Stimulated activated naive CD8-positive, alpha-beta T cell treated with anti-CD3 and anti-CD28 coated beads, Interleukin-15, amount 100 ng/mL, for 72 hours (primary cell): Measurements from ENCODE around the gene CAVIN2.

ENCODE experiments used
- ATAC-seq: fragments of 150-1000 bp; cut with Tn5 transposase; 2 replicates; pipeline ENCODE4 v1.10.0; 2021; ENCODE audit warnings: mild to moderate bottlenecking, moderate library complexity
- DNase-seq, 2 donors: peaks; one replicate each; pipeline ENCODE4 v3.0.0; 2021 to 2022
- H3K27ac Mint-ChIP-seq, 2 donors: one replicate each; pipeline ENCODE4 v1.8.0; 2022; ENCODE audit warnings: mild to moderate bottlenecking in 2 of 2, mixed read lengths in 2 of 2, moderate library complexity in 2 of 2
- H3K27me3 Mint-ChIP-seq: one replicate; pipeline ENCODE4 v1.8.0; 2022; ENCODE audit warnings: mixed read lengths
- H3K4me1 Mint-ChIP-seq: one replicate; pipeline ENCODE4 v1.8.0; 2022; ENCODE audit warnings: mild to moderate bottlenecking, mixed read lengths
- H3K4me3 Mint-ChIP-seq, 2 donors: one replicate each; pipeline ENCODE4 v1.8.0; 2022; ENCODE audit warnings: mild to moderate bottlenecking in 2 of 2, mixed read lengths in 2 of 2, moderate library complexity in 1 of 2
- H3K9me3 Mint-ChIP-seq, 2 donors: one replicate each; pipeline ENCODE4 v1.8.0; 2022; ENCODE audit warnings: mixed read lengths in 2 of 2

Gene CAVIN2

DNA sequence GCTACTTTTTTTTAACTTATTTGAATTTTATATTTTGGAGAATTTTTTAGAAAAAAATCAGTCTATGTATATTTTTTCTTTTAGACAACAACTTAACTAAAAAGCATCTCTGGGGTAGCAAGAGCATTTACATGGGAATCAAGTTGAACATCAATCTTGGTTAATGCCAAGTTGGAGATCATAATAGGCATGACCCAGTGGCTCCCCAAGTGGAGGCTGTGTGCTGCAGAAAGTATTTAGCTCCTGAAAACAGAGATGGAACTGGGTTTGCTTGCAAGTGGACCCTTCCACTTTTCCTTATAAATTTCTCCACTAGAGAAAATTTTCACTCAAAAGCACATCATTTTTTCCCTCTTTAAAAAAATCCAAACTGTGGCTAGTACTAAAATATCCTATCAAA is 23.9 kb upstream of the CAVIN2 start:
- Mint-ChIP-seq H3K4me3 (no peak overlapping the region), H3K9me3 (no peaks in the 10 kb centered on the region), H3K27ac (no peak overlapping the region), H3K4me1 (no peaks in the 10 kb centered on the region), H3K27me3 (peaks cover 8% of the 10 kb centered on the region)
- DNase-seq = no peak
- ATAC-seq = no peak

DNA sequence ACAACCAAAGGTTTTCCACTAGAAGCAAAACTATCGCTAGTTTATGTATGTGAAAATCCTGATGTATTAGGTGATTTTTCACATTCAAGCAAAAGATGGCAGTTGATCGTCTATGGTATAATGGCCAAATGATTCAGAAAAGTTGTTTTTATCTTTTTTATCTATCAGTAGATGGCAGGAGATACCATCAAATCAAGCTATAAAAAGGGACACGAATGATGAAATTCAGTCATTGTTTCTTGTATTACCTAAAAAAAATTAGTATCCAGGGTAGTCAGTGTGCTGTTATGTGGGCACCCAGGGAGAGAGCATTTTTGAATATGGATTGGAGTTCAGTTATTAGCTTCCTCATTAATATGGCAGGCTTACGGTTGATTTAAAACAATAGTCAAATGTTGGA is 22.9 kb upstream of the CAVIN2 start:
- Mint-ChIP-seq H3K4me1 (no peaks in the 10 kb centered on the region), H3K4me3 (no peak overlapping the region), H3K27me3 (peaks cover 16% of the 10 kb centered on the region), H3K27ac (no peak overlapping the region), H3K9me3 (no peaks in the 10 kb centered on the region)
- no peak for DNase-seq
- no peak for ATAC-seq

DNA sequence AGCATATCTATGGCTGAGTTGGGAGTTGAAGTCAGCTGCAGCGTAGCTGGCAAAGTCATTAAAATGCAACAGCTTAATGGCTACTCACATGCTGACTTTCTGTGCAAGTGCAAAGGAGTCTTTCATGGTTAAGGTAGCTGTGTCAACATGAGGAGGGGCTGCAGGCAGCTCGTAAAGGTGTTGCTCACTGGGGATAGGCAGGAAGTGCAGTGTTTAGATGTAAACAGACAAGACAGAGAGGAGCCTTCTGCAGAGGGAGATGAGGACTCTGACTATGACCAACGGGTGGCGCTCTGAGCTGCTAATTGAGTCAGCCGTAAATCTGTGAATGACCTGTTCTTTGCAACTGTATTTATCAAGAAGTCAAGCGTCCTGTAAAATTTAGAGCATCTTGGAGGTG is 22.3 kb upstream of the CAVIN2 start:
- Mint-ChIP-seq H3K9me3 (no peaks in the 10 kb centered on the region), H3K4me1 (no peaks in the 10 kb centered on the region), H3K4me3 (no peak overlapping the region), H3K27me3 (peaks cover 21% of the 10 kb centered on the region), H3K27ac (no peak overlapping the region)
- ATAC-seq (no peak), DNase-seq (no peak)

DNA sequence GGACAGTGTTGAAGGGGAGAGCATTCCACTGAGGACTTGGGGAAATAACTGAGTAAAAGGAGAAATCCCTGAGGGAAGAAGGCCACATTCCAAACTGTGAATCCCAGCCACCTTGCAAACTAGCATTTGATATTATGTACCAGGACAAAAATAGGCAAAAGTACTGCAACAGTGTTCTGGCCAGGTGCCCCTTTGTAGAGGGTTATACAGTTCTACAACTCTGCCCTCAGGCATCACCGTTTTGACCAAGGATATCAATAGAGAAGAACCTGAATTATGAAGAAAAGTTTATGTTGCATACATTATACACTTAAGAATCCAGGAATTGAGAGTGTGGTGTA is 20.6 kb upstream of the CAVIN2 start:
- no peak overlapping the region for H3K27ac Mint-ChIP-seq
- H3K4me1 Mint-ChIP-seq = no peaks in the 10 kb centered on the region
- H3K27me3 Mint-ChIP-seq = peaks cover 21% of the 10 kb centered on the region
- ATAC-seq = no peak
- DNase-seq = no peak
- no peaks in the 10 kb centered on the region for H3K9me3 Mint-ChIP-seq
- no peak overlapping the region for H3K4me3 Mint-ChIP-seq

DNA sequence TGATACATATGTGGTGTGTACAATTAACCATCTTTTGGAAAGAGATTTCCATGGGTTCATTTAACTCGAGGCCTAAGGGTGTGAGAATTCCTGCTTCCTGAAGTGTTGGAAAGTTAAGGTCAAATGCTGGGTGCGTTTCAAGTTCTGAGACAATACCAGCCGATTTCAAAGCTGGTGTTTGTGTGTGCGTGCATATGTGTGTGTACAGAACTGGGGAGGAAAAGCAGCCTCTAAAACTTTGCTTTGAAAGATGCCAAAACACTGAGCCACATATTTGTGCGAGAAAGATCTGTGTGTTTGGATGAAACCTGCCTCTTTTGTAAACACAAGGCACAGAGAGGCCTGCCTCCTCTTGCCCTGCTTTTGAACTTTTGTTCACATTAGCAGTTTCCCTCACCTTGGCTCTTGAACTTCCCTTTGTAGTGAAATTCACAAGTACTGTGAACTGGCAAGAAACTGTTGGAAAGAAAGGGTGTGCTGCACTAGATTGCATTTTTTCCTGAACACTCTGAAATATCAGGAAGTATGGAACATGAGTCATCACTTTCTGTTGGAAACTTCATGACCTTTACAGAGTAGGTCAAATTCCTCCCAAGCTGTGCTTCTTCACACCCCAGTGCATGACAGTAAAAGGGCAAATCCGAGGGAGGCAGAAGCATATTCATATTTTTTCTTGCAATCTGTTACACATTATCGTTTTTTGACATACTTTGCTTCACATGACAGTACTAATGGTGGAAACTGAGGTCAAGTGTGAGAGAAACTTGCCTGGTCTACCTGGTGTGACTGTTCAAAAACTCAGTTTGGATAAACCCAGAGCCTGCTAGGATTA is 20.0 kb upstream of the CAVIN2 start:
- Mint-ChIP-seq H3K27me3 (peaks cover 21% of the 10 kb centered on the region), H3K9me3 (no peaks in the 10 kb centered on the region), H3K27ac (no peak overlapping the region), H3K4me3 (no peak overlapping the region), H3K4me1 (no peaks in the 10 kb centered on the region)
- DNase-seq (no peak), ATAC-seq (no peak)

DNA sequence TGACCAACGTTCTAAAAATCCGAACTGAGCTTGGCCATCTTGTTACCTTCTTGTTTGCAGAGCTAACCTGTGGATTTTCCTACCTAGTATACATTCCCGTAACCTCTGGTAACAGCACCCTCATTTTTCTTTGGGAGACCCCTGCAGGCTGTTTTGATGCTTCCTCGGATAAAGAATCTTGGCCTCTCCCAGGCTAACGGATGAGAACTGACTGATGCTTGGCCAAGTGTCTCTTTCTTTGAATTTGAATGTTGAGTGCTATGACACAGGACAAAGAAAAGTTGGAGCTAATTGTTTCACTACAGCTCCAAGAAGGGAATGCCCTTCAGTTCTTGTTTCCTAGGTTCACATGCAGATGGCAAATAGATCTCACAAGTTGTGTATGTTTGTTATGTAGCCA is 19.3 kb upstream of the CAVIN2 start:
- Mint-ChIP-seq H3K4me1 (no peaks in the 10 kb centered on the region), H3K27me3 (peaks cover 21% of the 10 kb centered on the region), H3K9me3 (no peaks in the 10 kb centered on the region), H3K27ac (no peak overlapping the region), H3K4me3 (no peak overlapping the region)
- DNase-seq (no peak), ATAC-seq (no peak)

DNA sequence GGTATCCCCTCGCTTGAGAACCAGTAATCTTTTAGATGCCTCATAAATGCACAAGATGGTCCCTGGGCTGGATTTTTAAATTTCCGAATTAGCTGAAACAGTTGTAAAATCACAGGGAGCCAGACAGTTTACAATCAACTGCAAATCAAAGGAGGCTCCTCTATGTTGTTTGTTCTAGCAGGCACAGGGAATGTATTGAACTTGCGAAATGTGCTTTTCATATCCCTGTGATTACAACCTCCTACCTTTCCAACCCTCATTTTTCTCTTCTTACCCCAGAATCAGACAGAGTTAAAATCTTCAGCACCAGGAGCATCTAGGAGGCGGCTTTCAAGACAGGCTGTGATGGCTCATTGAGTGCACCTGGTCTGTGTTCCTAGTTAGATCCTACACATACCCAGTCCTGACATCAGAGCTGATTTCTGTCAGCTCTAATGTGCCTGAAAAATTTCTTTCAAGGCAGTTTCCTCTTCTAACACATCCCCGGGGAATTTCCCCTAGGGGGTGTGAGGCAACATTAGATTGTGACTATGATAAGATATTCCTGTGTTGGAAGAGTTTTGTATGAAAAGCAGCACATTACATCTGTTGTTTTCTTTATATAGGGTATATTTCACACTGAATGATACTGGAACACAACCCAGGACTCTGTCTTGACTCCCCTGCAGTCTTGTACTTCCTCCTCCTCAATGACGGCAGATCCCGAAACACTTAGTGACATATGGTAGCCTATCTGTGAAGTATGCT is 17.9 kb upstream of the CAVIN2 start:
- DNase-seq (no peak), ATAC-seq (no peak)
- Mint-ChIP-seq H3K27me3 (peaks cover 21% of the 10 kb centered on the region), H3K4me3 (no peak overlapping the region), H3K4me1 (no peaks in the 10 kb centered on the region), H3K9me3 (no peaks in the 10 kb centered on the region), H3K27ac (no peak overlapping the region)

DNA sequence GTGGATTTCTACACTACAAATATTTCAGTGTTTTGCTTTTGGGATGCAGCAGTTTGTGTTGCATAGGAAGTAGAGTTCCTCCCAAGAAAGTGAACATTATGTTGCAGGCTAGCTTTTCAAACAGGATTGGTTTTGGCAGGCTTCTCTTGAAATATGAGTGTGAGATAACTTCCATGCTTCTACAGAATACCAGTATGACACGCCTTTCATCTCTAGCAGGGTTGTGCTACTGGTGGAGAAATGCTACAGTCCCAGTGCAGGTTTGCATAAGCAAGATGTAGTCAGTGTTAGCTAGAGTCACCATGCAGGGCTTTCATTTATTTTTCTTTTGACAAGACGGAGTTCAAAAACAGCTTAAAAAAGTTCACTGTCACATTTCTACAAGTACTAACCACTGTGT is 17.1 kb upstream of the CAVIN2 start:
- no peaks in the 10 kb centered on the region for H3K9me3 Mint-ChIP-seq
- H3K4me1 Mint-ChIP-seq = no peaks in the 10 kb centered on the region
- no peak overlapping the region for H3K4me3 Mint-ChIP-seq
- DNase-seq = no peak
- H3K27me3 Mint-ChIP-seq = peaks cover 21% of the 10 kb centered on the region
- no peak overlapping the region for H3K27ac Mint-ChIP-seq
- ATAC-seq = no peak

DNA sequence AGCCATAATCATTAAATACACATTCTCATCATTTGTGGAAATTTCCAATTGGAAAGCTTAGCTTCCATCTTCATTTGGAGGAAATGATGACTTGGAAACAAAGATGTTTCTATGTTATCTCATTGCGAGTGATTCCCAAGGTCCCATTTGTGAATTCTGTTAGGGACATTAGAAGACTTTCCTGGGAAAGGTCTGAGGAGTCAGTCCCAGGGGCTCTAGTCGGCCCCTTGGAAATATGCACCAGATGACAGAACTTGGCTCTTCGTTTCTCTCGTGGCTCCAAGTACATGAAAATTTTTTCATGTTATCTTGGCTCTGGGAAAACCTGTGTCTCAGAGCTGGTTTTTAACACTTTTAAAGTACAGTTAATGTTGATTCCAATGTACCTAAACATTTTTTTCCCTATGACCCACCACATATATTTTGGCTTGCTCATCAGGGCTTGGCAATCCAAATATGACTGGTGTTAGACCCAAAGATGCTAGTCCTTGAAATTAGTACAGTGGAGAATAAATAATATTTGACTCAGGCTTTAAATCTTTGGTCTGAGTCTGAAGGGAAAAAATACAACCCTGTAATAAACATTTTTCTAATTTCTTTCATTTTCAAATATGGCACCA is 15.4 kb upstream of the CAVIN2 start:
- no peak for ATAC-seq
- DNase-seq = no peak
- Mint-ChIP-seq H3K9me3 (no peaks in the 10 kb centered on the region), H3K4me3 (no peak overlapping the region), H3K27me3 (peaks cover 21% of the 10 kb centered on the region), H3K27ac (no peak overlapping the region), H3K4me1 (no peaks in the 10 kb centered on the region)

DNA sequence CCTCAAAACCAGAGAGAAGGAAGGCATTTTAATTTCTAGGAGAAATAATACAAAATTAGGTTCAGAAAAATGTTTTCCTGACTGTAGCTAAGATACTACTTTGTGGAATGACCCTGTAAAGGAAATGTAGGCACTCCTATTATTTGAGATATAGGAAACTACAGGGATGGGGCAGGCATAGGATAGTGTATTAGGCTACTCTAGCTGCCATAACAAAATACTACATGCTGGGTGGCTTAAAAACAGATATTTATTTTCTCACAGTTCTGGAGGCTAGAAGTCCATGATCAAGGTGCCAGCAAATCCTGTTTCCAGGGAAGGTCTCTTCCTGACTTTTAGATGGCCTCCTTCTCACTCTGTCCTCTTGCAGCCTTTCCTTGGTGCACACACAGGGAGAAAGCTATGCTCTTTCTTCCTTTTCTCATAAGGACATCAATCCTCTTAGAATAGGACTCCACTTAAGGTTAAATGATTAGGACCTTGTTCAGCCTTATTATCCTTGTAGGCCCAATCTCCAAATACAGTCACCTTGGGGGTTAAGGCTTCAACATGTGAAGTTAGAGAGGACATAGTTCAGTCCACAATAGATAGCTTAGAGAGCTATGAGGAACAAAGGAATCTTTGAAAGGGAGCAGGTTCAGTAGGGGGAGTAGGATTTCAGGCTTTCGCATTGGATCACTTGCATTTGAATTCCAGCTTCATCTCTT is 14.0 kb upstream of the CAVIN2 start:
- H3K4me1 Mint-ChIP-seq = no peaks in the 10 kb centered on the region
- H3K27me3 Mint-ChIP-seq = peaks cover 13% of the 10 kb centered on the region
- ATAC-seq (no peak), DNase-seq (no peak)
- H3K4me3 Mint-ChIP-seq = no peak overlapping the region
- no peaks in the 10 kb centered on the region for H3K9me3 Mint-ChIP-seq
- H3K27ac Mint-ChIP-seq = no peak overlapping the region

DNA sequence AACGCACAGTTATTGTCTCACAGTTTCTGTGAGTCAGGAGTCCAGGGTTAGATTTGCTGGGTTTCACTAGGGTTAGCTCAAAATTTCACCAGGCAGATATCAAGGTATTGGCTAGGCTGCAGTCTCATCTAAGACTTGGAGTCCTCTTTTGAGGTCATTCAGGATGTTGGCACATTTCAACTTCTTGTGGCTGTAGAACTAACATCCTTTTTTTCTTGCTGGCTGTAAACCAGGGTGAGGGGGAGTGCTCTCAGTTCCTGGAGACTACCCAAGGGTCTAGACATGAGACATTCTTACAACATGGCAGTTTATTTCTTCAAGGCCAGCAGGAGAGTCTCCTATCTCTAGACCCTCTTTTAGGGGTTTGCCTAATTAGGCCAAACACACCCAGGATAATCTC is 12.8 kb upstream of the CAVIN2 start:
- DNase-seq (no peak), ATAC-seq (no peak)
- peaks cover 3% of the 10 kb centered on the region for H3K27me3 Mint-ChIP-seq
- H3K27ac Mint-ChIP-seq = no peak overlapping the region
- no peaks in the 10 kb centered on the region for H3K4me1 Mint-ChIP-seq
- no peaks in the 10 kb centered on the region for H3K9me3 Mint-ChIP-seq
- no peak overlapping the region for H3K4me3 Mint-ChIP-seq

DNA sequence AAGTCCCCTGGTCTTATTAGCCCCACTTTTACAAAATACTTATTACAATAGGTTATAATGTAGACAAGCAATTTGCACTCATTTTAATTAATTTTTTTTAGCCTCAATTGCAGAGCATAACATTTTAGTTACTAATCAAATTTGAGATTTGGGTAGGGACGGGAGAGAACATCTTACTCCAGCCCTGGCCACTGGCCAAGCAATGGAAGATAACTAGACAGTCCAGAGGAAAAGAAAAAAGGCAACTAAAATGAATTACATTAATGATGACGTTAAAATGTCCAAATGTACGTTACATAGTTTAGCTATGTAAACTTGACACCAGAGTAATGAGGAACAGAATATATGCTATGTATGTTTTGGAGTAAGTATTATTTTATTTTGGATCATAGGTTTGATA is 11.0 kb upstream of the CAVIN2 start:
- ATAC-seq (no peak), DNase-seq (no peak)
- Mint-ChIP-seq H3K4me1 (no peaks in the 10 kb centered on the region), H3K9me3 (no peaks in the 10 kb centered on the region), H3K4me3 (no peak overlapping the region), H3K27ac (peak overlapping the region in 1 of 2 donors; percentile 28), H3K27me3 (no peaks in the 10 kb centered on the region)

DNA sequence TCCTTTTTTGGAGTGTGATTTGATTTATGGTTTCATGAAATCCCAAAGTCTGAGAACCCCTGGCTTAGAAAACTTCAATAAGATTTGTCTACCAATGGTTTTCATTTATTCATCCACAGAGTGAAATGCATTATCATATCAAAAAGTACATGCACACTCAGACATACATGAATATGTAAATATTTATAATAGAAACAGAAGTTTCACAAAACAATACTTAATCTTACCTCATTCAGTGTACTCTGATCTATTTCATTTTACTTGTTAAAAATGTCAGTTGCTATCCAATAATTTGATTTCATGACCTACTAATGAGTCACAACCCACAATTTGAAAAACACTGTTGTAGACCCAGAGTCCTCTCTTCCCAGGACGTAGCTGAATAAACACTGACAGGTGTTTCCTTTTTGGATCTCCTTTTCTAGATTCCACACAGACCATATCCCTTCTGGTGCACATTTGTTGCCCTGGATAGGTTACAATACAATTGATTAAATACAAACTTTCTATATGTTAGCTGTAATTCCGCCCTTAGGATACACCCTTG is 10.4 kb upstream of the CAVIN2 start:
- Mint-ChIP-seq H3K4me3 (no peak overlapping the region), H3K27me3 (no peaks in the 10 kb centered on the region), H3K4me1 (no peaks in the 10 kb centered on the region), H3K9me3 (no peaks in the 10 kb centered on the region), H3K27ac (no peak overlapping the region)
- ATAC-seq (no peak), DNase-seq (no peak)

DNA sequence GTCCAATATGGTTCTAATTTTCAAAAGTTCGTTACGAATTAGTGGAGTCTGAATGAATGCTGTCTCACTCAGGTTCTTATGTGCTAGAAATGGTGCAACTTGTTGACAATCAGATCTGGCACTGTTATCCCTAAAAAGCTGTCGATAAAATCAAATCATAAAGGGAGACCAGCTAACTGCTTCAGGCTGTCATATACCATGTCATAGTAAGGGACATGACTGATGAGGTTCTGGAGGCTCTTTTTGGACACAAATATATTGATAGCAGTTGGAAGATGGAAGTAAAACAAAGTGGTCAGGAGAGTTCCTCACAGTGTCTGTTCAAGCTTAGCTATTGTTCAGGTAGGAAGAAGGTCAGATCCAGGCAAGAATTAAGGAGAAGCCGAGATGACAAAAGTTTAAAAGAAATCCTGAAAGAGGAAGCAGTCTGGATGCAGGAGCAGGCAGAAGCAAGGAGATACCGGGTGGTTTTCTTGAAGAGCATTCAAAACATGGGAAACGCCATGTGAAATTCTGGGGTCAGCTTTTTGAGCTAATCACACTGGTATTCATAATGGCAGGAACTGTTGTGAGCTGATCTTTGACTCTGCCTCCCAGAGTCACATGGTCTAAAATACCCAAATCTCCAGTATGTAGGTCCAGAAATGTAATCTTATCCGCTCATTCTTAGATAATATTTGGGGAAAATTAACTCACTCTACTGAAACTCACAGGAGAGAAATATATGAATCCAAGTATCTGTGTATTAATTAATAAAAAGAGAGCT is 9.4 kb upstream of the CAVIN2 start:
- H3K9me3 Mint-ChIP-seq = no peaks in the 10 kb centered on the region
- no peaks in the 10 kb centered on the region for H3K27me3 Mint-ChIP-seq
- no peaks in the 10 kb centered on the region for H3K4me1 Mint-ChIP-seq
- no peak for DNase-seq
- ATAC-seq = no peak
- H3K4me3 Mint-ChIP-seq = no peak overlapping the region
- H3K27ac Mint-ChIP-seq = no peak overlapping the region

DNA sequence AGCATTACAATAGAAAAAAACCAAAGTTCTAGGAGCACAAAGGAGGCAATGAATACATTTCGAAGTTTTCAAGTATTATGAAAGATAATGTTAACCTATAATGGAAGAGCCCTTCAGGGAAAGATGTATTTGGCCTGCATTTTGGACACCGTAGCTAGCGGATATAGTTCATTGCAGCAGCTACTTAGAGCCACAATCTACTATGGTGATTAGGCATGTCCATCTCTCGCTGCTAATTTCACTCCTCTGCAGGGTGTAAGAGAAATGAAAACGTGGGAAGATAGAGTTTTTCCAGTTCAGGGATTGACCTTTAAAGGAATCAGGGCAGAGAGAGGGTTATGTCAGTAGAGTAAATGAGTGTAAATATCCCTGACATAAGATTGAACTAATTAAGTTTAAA is 8.5 kb upstream of the CAVIN2 start:
- no peaks in the 10 kb centered on the region for H3K9me3 Mint-ChIP-seq
- no peak for ATAC-seq
- no peak overlapping the region for H3K27ac Mint-ChIP-seq
- H3K4me3 Mint-ChIP-seq = no peak overlapping the region
- no peak for DNase-seq
- no peaks in the 10 kb centered on the region for H3K4me1 Mint-ChIP-seq
- peaks cover under 1% of the 10 kb centered on the region for H3K27me3 Mint-ChIP-seq
